ENCODE data around the gene ZNF816.
"Not testable (repeated sequence)": the region's sequence is repeated elsewhere in the genome, so short reads cannot be mapped to it uniquely, and the experiment has no call there.

Gene ZNF816

DNA sequence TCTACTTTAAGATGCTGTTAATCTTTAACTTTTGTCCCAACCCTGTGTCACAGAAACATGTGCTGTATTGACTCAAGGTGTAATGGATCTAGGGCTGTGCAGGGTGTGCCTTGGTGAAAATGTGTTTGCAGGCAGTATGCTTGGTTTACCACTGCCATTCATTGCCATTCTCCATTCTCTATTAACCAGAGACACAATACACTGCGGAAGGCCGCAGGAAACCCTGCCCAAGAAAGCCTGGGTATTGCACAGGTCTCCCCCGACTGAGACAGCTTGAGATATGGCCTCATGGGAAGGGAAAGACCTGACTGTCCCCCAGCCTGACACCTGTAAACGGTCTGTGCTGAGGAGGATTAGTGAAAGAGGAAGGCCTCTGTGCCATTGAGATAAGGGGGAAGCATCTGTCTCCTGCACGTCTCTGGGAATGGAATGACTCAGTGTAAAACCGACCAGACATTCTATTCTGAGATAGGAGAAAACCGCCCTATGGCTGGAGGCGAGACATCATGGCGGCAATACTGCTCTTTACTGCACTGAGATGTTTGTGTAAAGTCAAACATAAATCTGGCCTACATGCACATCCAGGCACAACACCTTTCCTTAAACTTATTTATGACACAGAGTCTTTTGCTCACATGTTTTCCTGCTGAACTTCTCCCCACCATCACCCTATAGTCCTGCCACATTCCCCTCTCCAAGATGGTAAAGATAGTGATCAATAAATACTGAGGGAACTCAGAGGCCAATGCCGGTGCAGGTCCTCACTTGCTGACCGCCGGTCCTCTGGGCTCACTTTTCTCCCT is 26.3 kb downstream of the ZNF816 start:
- DNase-seq (ENCODE audit: extremely low read depth in 1 of 2, low read depth in 1 of 2), result no peak

DNA sequence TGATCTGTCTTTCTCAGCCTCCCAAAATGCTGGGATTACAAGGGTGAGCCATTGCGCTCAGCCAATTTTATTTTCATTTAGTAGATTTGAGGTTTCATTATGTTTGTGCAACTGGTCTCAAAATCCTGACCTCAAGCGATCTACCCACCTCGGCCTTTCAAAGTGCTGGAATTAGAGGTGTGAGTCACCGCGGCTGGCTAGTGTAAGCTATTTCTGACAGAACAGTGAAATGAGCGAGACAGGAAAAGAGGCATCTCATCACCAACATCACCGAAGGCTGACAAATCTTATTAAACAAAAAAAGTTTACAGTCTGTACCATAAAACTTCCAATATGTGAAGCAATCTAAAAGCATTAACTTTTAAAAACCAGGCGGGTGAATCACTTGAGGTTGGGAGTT is 27.2 kb downstream of the ZNF816 start:
- DNase-seq (ENCODE audit: extremely low read depth in 1 of 2, low read depth in 1 of 2), result no peak

DNA sequence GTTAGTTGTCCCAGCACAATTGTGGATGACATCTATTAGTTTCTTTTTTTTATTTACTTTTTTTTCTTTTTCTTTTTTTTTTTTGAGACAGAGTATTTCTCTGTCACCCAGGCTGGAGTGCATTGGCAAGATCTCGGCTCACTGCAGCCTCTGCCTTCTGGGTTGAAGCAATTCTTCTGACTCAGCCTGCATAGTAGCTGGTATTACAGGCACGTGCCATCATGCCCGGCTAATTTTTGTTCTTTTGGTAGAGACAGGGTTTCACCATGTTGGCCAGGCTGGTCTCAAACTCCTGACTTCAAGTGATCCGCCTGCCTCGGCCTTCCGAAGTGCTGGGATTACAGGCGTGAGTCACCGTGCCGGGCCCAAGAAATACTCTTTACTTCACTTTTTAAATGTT is 38.0 kb downstream of the ZNF816 start:
- DNase-seq (ENCODE audit: extremely low read depth in 1 of 2, low read depth in 1 of 2), result not testable (repeated sequence)

DNA sequence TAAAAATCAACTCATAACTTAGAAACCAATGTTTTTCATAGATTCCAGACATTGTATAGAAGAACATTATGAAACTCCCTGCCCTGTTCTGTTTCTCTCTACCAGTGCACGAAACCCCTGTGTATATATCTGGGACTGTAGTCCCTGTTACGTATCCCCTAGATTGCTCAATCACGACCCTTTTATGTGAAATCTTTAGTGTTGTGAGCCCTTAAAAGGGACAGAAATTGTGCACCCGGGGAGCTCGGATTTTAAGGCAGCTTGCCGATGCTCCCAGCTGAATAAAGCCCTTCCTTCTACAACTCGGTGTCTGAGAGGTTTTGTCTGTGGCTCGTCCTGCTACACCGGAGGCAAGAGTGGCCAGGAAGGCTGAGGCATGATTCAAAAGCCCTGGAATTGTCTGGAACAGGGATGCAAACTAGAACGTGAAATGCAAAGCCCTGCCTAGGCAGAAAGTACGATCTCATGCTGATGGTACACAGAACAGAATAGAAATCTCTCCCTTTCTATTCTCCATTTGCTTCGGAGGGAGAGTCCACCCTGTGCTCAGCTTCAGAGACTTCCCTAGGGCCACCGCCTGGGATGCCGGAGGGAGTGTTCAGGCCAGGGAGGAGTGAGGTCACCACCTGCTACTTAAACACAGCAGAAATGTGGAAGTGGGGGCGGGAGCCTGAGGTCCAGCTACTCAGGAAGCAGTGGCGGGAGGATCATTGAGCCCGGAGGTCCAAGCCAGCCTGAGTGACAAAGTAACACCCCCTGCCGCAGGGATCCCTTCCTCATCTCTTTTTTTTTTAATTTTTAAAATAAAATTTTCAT is 38.7 kb downstream of the ZNF816 start:
- no peak for DNase-seq (ENCODE audit: extremely low read depth in 1 of 2, low read depth in 1 of 2)

DNA sequence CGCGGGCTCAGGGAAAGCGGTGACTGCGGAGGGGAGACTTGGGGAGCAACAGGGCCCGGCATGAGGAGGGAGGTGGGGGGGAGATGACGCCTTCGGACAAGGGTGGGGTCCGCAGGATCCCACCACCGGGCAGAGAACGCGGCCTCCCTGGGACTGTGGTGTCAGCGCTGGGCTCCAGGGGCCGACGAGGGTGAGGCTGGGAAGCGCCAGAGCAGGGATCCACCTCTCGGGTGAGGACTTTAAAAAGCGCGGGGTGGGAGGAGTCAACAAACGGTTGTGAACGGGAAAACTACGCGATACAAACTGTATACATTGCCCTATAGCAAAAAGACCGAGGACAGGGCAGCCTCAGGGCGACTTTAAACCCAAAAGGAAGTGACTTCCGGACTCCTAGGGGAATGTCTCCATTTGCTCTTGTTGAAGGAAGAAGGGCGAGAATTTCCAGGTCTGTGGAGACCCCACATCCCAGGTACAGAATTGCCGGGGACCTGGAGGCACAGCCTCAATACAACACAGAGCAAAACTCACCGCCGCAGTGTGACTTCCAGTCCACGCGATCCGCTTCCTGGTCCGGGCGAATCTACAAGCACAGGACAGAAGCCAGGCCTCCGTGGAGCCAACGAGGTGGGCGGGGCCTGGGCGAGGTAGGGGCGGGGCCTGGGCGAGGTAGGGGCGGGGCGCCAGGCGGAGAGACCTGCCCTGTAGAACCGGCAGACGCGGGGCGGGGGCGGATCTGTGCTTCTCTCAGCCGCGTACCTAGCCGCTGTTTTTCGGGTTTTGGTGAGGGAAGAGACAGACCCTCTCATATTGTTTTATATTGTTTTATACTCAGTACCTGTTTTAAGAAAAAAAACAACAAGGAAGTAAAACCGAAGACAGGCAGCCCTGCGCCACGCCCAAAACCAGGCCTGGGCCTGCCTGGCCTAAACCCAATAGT is 39.6 kb downstream of the ZNF816 start, which contains the start of gene ZNF888:
ZNF888 (minus strand) TSS at position 588 of the 937 bp plus-strand sequence. CDS start 5,555 bp downstream, outside the sequence.
- peak; percentile 57 to 69 for DNase-seq (ENCODE audit: extremely low read depth in 1 of 2, low read depth in 1 of 2)

DNA sequence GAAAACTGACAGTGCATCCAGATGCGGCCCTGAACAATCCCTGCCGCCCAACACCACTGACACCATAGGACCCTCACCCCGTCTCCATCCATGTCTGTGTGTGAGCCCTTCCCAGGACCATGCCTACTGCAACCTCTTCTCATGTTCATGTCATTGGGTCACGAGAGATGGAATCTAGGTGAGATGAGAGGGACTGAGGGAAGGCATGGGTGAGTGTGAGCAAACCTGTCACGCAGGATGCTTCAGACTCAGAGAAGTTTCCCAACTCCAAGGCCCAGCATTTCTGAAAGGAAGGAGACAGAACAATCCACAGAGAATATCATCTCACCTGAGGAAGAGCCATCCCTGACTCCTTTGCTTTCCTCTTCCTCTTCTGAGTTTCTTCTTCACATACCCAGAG is 45.1 kb downstream of the ZNF816 start:
- DNase-seq (ENCODE audit: extremely low read depth in 1 of 2, low read depth in 1 of 2), result no peak

DNA sequence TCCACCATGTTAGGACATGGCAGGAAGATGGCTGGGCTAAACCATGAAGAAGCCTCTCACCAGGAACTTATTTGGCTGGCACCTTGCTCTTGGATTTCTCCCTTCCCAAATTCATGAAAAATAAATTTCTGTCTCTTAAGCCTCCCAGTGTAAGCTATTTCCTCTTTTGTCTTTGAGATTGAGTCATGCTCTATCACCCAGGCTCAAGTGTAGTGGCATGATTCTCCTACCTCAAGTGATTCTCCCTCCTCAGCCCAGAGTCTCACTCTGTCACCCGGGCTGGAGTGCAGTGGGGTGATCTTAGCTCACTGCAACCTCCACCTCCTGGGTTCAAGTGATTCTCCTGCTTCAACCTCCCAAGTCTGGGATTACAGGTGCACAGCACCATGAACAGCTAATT is 52.0 kb downstream of the ZNF816 start:
- DNase-seq (ENCODE audit: extremely low read depth in 1 of 2, low read depth in 1 of 2), result no peak

DNA sequence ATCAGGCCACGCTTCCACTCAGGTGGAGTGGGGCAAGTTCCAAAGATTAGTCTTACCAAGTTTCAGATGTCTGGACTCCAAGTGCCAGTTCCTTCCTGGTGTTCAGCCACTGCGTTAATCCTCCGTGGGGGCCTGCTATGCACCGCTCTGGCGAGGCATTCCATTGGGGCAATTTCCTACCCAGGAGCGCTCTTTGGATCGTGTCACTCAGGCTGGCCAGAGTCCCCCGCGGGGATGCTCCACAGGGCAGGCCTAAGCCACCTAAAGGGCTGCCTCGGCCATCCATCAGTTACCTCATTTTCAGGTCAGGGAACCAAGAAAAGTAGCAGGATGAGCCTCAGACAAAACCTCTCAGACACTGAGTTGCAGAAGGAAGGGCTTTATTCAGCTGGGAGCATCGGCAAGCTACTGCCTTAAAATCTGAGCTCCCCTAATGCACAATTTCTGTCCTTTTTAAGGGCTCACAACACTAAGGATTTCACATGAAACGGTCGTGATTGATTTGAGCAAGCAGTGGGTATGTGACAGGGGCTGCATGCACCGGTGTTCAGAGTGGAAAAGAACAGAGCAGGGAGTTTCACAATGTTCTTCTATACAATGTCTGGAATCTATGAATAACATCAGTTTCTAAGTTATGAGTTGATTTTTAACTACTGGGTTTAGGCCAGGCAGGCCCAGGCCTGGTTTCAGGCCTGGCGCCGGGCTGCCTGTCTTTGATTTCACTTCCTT is 58.5 kb downstream of the ZNF816 start:
- DNase-seq (ENCODE audit: extremely low read depth in 1 of 2, low read depth in 1 of 2), result not testable (repeated sequence)

DNA sequence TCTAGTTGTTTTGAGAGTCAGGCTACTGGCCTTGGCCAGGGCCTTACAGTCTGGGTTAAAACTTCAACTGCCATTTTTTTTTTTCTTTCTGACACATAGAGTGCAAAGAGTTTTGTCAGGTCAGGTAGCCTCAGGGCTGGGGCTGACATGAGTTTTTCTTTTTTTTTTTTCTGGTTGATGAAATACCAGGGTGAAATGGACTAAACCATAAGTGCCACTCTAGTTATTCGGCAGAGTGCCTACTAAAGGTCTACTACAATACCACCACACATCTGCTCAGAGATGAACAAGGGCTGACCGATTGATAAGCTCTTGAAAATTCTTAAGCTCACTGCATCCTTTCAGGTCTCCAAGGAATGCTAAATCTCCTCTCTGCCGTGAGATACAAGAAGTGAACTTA is 60.8 kb downstream of the ZNF816 start:
- no peak for DNase-seq (ENCODE audit: extremely low read depth in 1 of 2, low read depth in 1 of 2)

All from stimulated activated CD8-positive, alpha-beta memory T cell treated with anti-CD3 and anti-CD28 coated beads, Interleukin-7, amount 100 ng/mL, for 48 hours (primary cell).